Central memory CD4-positive, alpha-beta T cell (primary cell): Measurements from ENCODE around the gene CHST13.
"Not testable (repeated sequence)": the region's sequence is repeated elsewhere in the genome, so short reads cannot be mapped to it uniquely, and the experiment has no call there.

Experiments
- DNase-seq: peaks from one replicate; pipeline ENCODE4 v3.0.0; 2022

The CHST13 gene

GRCh38 chr3:126527455-126528211, 3.7 kb downstream of the CHST13 start:
- no peak for DNase-seq

- DNase-seq: no peak
These were observed 4.5 kb downstream of the CHST13 start for GRCh38 chr3:126528419-126528799.

DNA sequence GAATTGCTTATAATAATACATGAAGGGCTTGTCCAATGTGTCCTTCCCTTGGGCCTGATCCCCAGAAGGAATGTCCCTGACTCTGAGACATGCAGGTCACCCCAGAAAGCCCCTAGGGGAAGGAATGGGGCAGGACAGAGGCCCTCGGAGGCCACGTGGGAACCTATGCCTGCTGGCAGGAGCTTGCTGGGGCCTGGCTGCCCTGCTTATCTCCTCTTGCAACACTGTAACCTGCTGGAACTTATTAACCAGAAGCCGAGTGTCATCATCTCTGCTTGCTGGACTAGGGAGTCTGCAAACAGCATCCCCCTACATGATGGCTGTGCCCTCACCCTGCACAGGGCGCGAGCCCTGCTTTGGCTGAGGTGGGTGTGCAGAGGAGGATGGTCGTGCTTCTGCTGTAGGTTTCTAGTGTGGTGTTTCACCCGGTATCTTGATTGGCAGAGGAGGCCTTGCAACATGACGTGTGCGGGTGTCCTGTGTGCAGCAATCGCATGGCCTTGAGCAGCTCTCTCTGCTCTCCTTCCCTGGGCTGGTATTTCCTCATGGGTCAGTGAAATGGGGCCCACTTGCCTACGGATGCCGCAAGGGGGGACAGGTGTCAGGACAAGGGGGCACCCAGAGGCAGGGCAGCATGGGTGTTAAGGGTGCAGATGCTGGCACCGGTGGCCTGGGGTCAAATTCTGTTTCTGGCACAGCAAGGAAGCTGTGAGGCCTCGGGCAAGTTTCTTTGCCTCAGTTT, 5.0 kb downstream of the CHST13 start:
- no peak for DNase-seq

GRCh38 chr3:126529585-126530170, 5.7 kb downstream of the CHST13 start:
- DNase-seq: no peak

- DNase-seq: no peak
These were observed 6.5 kb downstream of the CHST13 start for GRCh38 chr3:126530171-126531050.

GRCh38 chr3:126531051-126531330, 7.0 kb downstream of the CHST13 start:
- DNase-seq: no peak

GRCh38 chr3:126533506-126533905, 9.6 kb downstream of the CHST13 start:
- DNase-seq: no peak

GRCh38 chr3:126534716-126535115, 10.8 kb downstream of the CHST13 start:
- DNase-seq: not testable (repeated sequence)

GRCh38 chr3:126535636-126536035, 11.7 kb downstream of the CHST13 start:
- DNase-seq: no peak

- no peak for DNase-seq
These were observed 12.2 kb downstream of the CHST13 start for GRCh38 chr3:126536126-126536525.

DNA sequence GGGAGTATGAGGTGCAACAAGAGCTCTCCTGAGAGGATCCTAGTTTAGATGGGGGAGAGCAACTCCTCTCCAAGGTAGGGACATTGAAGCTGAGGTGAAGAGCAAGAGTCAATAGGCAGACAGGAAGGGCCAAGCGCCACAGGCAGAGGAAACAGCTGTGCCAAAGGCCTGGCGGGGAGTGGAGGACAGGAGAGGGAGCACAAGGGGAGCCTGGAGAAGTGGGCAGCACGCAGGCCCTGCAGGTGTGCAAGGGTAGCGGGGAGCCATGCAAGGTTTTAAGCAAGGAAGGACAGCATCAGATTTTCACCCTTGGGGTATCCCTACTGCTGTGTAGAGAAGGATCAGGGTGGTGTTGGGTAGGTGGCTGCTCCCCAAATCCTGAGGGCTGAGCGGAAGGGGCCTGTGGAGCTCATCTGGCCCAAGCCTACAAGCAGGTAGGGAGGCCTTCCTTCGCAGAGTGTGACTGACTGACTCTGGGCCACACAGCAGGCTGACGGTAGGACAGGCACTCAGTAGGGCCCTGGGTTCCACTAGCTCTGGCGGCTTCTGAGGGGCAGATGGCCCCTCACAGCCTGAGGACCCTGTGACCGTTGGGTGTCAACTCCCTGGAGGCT, 13.3 kb downstream of the CHST13 start:
- no peak for DNase-seq

DNA sequence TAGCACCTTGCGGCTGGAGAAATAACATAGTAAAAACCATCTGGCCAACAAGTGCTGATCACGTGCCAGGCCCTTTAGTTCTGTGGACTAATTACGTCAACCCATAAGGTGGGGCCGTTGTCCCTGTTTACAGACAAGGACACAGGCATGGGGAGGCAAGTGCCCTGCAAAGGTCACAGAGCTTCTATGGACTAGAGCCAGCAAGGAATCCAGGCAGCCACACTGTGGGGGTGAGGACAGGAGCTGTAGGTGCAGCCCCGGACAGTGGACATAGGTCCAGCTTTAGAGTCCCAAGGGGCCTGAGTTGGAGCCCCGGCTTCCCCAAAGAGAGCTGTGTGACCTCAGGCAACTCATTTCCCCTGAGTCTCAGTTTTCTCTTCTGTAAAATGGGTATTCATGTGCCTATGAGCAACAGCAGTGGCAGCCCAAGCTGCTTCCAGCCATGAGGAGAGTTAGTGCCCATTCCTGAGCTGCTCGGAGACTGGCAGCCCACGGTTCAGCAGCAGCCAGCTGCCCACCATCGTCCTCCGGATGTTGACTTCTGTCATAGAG, 13.9 kb downstream of the CHST13 start:
- DNase-seq: no peak

- DNase-seq: no peak
These were observed 14.4 kb downstream of the CHST13 start for GRCh38 chr3:126538316-126538715.

DNA sequence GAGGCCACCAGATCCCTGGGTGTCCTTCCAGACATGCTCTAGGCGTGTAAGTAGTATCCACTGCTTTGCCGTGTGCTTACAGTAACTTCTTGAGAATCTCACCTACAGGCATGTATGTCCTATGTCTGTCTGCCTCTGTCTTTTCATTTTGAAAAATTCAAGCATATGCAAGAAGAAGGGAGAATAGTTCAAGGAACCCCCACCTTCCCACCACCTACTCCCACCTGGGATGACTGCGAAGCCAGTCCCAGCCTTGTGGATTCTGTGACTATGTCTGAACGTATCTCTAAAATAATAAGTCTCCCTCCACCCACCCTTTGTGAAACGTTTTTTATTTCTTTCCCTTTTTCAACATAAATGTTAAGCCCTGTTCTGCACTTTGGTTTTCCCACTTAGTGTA, 15.0 kb downstream of the CHST13 start:
- no peak for DNase-seq

- DNase-seq: no peak
These were observed 15.7 kb downstream of the CHST13 start for GRCh38 chr3:126539558-126540250.

DNA sequence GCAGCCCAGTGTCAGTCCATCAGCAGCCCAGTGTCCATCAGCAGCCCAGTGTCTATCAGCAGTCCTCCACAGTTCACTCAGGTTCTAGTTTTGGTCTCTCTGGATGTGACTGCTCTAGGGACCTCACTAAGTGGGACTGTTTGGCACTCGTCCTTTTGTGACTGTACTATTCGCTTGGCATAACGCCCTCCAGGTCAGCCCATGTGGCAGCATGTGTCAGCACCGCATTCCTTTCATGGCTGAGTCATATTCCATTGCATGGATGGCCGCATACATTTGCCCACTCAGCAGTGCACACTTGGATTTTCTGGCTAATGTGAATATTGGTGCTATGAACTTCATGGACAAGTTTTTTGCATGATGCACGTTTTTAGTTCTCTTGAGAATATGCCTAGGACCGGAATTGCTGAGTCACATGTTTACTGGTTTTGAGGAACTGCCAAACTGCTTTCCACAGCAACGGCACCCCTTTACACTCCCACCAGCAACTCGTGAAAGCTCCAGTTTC, 16.4 kb downstream of the CHST13 start:
- DNase-seq: no peak

DNA sequence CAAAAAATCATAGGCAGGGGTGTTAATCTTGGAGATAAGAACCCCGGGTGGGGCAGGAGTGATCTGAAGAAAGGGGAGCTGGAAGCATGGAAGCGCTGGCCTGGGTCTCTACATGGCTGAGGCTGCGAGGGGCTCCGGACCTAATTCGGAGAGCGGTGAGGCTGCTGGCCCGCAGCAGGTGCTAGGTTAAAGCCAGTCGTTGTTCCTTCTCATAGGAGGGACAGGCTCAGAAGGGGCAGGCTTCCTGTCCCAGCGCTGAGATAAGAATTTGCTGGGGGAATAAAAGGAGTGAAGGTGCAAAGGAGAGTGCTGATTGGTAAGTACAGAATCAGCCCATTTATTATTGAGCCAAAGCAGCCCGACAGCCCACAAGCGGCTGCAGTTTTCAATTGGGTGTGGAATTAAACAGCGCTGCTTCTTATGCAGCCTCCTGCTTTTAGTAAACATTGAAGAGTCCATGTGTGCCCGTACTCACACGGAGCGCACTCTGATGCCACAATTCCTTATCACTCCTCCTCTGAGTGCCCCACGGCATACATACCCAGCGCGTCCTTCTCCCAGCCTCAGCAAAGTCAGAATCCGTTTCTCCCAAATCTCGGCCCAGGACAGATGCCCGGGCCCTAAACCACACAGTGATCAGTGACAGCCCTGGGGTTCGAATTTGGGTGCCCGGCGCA, 17.1 kb downstream of the CHST13 start:
- no peak for DNase-seq

DNA sequence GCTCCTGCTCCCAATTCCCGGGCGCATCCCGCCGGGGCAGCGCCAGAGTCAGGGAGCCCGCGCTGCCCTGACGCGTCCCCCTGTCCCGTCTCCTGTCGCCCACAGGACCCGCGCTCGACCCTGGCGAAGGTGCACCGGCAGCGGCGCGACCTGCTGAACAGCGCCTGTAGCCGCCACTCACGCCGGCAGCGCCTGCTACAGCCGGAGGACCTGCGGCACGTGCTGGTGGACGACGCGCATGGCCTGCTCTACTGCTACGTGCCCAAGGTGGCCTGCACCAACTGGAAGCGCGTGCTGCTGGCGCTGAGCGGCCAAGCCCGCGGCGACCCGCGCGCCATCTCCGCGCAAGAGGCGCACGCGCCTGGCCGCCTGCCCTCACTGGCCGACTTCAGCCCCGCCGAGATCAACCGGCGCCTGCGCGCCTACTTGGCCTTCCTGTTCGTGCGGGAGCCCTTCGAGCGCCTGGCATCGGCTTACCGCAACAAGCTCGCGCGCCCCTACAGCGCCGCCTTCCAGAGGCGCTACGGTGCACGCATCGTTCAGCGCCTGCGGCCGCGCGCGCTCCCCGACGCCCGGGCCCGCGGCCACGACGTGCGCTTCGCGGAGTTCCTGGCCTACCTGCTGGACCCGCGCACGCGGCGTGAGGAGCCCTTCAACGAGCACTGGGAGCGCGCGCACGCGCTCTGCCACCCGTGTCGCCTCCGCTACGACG, 17.8 kb downstream of the CHST13 start:
- no peak for DNase-seq

GRCh38 chr3:126542340-126543241, 18.6 kb downstream of the CHST13 start:
- no peak for DNase-seq
